Right lobe of liver (tissue), 4 donors: ENCODE data around the gene CAV3.

ENCODE experiments used
- CTCF ChIP-seq, 4 donors: fragments of 200-600 bp in 3 of 4; fragments of 450-650 bp in 1 of 4; IDR thresholded peaks; one replicate each; pipeline versions ENCODE4 v1.5.1 to v1.8.0; 2016 to 2022; ENCODE audit warnings: antibody characterized with exemption in 4 of 4, mild to moderate bottlenecking in 2 of 4
- POLR2A ChIP-seq: fragments of 450-650 bp; IDR thresholded peaks from one replicate; pipeline ENCODE4 v1.6.1; 2017; ENCODE audit warnings: antibody characterized with exemption, mild to moderate bottlenecking
- donor health status: DM: no; HTN: no; CAD: no.
- donor health status: DM: no; HTN: no; CAD: no.
- donor health status: DM: no; HTN: yes; CAD: no.

DNA sequence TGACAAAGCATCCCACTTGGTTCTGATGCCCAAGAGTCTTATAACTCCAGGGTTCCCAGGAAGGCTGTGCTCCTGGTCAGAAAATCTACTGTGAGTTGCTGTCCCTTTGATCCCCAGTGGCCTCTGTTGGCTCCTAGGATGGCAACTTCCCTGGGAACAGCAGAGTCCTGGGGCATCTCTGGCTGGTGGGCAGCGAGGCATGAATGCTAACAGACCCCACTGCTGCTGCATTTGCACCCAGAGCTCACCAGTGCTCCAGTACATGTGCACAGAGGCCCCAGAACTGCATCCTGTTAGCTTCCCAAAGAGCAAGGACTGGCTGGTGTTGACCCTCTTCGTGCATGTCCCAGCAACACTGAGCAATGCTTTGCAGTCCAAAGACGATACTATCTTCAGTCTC is 15.7 kb downstream of the CAV3 start:
- no peak for TF ChIP-seq CTCF (IDR thresholded peaks at IDR 0.05)
- no peak for TF ChIP-seq POLR2A
